Mammary epithelial cell (primary cell): ENCODE data around the gene SIK2.

Source experiments
- EZH2 ChIP-seq: IDR thresholded peaks from 2 replicates; pipeline ENCODE4 v1.6.1; 2012; ENCODE audit warnings: low read length, inconsistent platforms, borderline replicate concordance
- TF ChIP-seq, protein P1 (sequence below), 2 donors: IDR thresholded peaks in 1 of 2; conservative IDR thresholded peaks in 1 of 2; 2 replicates each; pipeline ENCODE4 v1.5.1; 2011 to 2012; ENCODE audit warnings: inconsistent platforms in 2 of 2, low read length in 2 of 2, mild to moderate bottlenecking in 2 of 2, control low read depth in 1 of 2, low read depth in 1 of 2; ENCODE audit not compliant: insufficient read depth in 1 of 2; ENCODE audit errors: extremely low read depth in 1 of 2

DNA sequence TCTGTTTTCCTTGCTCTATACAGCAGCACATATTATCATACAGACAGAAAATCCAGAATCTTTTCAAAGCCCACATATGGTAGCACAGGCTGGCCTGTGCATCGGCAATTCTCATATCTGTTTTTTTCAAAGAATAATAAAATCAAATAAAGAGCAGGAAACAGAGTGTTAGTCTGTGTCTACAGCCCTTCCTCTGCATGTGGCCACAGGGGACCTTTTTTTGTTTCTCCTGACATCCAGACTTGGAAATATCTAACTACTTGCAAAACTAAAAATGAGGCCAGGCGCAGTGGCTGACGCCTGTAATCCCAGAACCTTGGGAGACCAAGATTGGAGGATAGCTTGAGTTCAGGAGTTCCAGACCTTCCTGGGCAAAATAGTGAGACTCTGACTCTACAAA is 41.4 kb upstream of the SIK2 start:
- no peak for TF ChIP-seq EZH2
- TF ChIP-seq, protein P1, sequence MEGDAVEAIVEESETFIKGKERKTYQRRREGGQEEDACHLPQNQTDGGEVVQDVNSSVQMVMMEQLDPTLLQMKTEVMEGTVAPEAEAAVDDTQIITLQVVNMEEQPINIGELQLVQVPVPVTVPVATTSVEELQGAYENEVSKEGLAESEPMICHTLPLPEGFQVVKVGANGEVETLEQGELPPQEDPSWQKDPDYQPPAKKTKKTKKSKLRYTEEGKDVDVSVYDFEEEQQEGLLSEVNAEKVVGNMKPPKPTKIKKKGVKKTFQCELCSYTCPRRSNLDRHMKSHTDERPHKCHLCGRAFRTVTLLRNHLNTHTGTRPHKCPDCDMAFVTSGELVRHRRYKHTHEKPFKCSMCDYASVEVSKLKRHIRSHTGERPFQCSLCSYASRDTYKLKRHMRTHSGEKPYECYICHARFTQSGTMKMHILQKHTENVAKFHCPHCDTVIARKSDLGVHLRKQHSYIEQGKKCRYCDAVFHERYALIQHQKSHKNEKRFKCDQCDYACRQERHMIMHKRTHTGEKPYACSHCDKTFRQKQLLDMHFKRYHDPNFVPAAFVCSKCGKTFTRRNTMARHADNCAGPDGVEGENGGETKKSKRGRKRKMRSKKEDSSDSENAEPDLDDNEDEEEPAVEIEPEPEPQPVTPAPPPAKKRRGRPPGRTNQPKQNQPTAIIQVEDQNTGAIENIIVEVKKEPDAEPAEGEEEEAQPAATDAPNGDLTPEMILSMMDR (conservative IDR thresholded peaks at IDR 0.05 in 1 of 2, IDR thresholded peaks at IDR 0.05 in 1 of 2; ENCODE audit: extremely low read depth in 1 of 2, insufficient read depth in 1 of 2, low read depth in 1 of 2, low read length in 2 of 2) = no peak
